Coronary artery (tissue), 2 donors: ENCODE results near the gene DCD.

Experiments used
- DNase-seq: peaks from one replicate; pipeline ENCODE4 v3.0.0-alpha.2; 2017; ENCODE audit warnings: low spot score
- H3K27ac ChIP-seq, 2 donors: fragments of 200-600 bp; sonication (generic); one replicate each; pipeline ENCODE4 v1.5.1; 2016 to 2019
- H3K4me3 ChIP-seq: fragments of 200-600 bp; sonication (generic); 2 replicates; pipeline ENCODE4 v1.5.1; 2016; ENCODE audit warnings: mild to moderate bottlenecking, moderate library complexity
- CTCF ChIP-seq: fragments of 200-600 bp; sonication (generic); IDR thresholded peaks from one replicate; pipeline ENCODE4 v1.5.1; 2019; ENCODE audit warnings: antibody characterized with exemption

The DCD gene

GRCh38 chr12:54634795-54635194 is 13.4 kb downstream of the DCD start, which contains the start of gene LACRT:
Gene LACRT, minus strand, starts transcription at chr12:54634895. Its CDS starts 54 bp downstream, at chr12:54634841.
- H3K4me3 ChIP-seq = no peak within 1 kb of the TSS
- no peak for DNase-seq
- no peak for TF ChIP-seq CTCF
- H3K27ac ChIP-seq = no peak within 1 kb of the TSS

- H3K27ac ChIP-seq = no peak overlapping the region
- no peak for TF ChIP-seq CTCF
- H3K4me3 ChIP-seq = no peak overlapping the region
- DNase-seq = no peak
Measured at GRCh38 chr12:54631988-54632728, 16.0 kb downstream of the DCD start.

- no peak overlapping the region for H3K27ac ChIP-seq
- no peak for TF ChIP-seq CTCF
- H3K4me3 ChIP-seq = no peak overlapping the region
- no peak for DNase-seq
Measured at GRCh38 chr12:54631551-54631950, 16.6 kb downstream of the DCD start.

DNA sequence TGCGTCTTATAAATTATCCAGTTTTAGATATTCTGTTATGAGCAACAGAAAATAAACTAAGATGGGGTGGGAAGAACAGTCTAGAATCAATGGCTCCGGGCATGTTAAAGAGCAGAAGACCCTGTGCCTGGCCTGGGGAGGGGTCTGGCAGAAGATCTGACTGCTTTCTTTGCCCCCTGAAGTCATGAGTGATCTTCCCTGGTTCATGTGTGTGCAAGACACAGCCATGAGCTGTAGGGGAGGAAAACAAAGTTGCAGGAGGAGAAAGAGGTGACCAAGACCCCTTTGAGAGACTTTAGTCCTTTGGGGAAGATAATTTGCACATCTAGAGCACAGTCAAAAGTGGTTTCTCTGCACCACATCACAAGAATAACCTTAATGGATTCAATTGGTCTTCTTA is 18.2 kb downstream of the DCD start:
- no peak overlapping the region for H3K27ac ChIP-seq
- peak; percentile 8 for DNase-seq
- no peak for TF ChIP-seq CTCF
- H3K4me3 ChIP-seq = no peak overlapping the region

DNA sequence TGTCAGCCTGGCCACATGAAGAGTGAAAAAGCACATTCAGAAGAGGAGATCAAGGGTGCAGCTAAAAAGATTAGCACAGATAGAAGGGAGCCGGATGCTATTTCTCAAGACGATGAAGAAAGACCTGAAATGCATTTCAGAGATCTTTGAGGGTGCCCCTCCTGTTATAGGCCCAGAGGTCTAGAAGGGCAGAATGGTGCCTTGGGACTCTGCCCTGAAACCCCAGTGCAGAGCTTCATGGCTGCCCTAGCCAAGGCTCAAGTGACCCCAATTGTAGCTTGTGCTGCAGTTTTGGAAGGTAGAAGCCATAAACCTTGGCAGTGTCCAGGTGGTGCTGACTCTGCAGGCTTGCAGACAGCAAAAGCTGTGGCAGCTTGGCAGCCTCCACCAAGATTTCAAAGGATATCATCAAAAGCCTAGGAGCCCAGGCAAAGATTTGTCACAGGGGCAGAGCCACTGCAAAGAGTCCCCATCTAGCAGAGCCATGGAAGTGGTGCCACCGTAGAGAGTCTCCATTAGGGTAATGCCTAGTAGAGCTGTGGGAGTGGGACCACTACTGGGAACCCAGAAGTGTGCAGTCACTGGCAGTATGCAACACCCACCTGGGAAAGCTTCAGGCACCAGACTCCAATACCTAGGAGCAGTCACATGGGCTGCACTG is 19.8 kb downstream of the DCD start:
- Histone ChIP-seq H3K27ac (no peak overlapping the region), H3K4me3 (no peak overlapping the region)
- DNase-seq = peak; percentile 40
- TF ChIP-seq CTCF = no peak

DNA sequence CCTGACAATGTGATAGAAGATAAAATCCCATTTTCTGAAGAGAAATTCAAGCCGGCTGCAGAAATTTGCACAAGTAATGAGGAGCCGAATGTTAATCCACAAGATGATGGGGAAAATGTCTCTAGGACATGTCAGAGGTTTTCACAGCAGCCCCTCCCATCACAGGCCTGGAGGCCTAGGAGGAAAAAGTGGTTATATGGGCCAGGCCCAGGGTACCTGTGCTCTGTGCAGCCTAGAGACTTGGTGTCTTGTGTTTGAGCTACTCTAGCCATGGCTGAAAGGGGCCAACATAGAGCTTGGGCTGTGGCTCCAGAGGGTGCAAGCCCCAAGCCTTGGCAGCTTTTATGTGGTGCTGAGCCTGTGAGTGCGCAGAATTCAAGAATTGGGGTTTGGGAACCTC is 20.9 kb downstream of the DCD start:
- DNase-seq = no peak
- TF ChIP-seq CTCF = no peak

GRCh38 chr12:54625598-54625997 is 22.6 kb downstream of the DCD start:
- DNase-seq = no peak
- Histone ChIP-seq H3K27ac (no peak overlapping the region), H3K4me3 (no peak overlapping the region)
- no peak for TF ChIP-seq CTCF

More for the DNA sequence above, 20.9 kb downstream of the DCD start:
- Histone ChIP-seq H3K4me3 (no peak overlapping the region), H3K27ac (no peak overlapping the region)
